ENCODE data around the gene DPP6.

GRCh38 chr7:154905146-154905545, 852.9 kb downstream of the DPP6 start:
- no peak for TF ChIP-seq POLR2A (IDR thresholded peaks at IDR 0.05; ENCODE audit: low read length)
- no peak for TF ChIP-seq GATA1 (IDR thresholded peaks at IDR 0.05; ENCODE audit: low read depth, low read length)
